ENCODE data around the gene HNF4A.

- TF ChIP-seq CTCF (IDR thresholded peaks at IDR 0.05; ENCODE audit: borderline replicate concordance, extremely low read depth, low read length, poor library complexity, severe bottlenecking) (no peak), EZH2 (IDR thresholded peaks at IDR 0.05; ENCODE audit: borderline replicate concordance, low read depth, low read length, severe bottlenecking) (no peak)
Measured at GRCh38 chr20:44349349-44349748, 6.2 kb upstream of the HNF4A start.
